Measurements from ENCODE around the gene RSAD1. TPM values are rescaled to one million over a fixed set of nuclear protein-coding genes. Genes with fewer than 3 reads are reported as not detected.
"Not testable (repeated sequence)": the region's sequence is repeated elsewhere in the genome, so short reads cannot be mapped to it uniquely, and the experiment has no call there.

Gene RSAD1
- total RNA-seq, 2 experiments from 2014 or later: 44.6 to 44.7 TPM

GRCh38 chr17:50472286-50472685 is 6.4 kb upstream of the RSAD1 start:
- peaks cover 9% of the 10 kb centered on the region for H3K4me1 Mint-ChIP-seq (ENCODE audit: low read depth)
- Histone ChIP-seq H3K36me3 (ENCODE audit: insufficient read depth, low read length) (no peaks in the 10 kb centered on the region), H3K27me3 (ENCODE audit: control insufficient read depth in 1 of 2, insufficient read depth in 2 of 2, low read length in 2 of 2) (peaks cover 22% of the 10 kb centered on the region in 2 experiments), H3K4me1 (ENCODE audit: insufficient read depth, low read length) (peaks cover 17% of the 10 kb centered on the region), H3K4me3 (ENCODE audit: low read length) (no peak overlapping the region), H3K27ac (ENCODE audit: low read depth in 1 of 2, low read length in 2 of 2) (no peak overlapping the region), H3K9me3 (ENCODE audit: control insufficient read depth in 1 of 2, insufficient read depth in 1 of 2, low read length in 2 of 2) (peaks cover 0 to 18% of the 10 kb centered on the region in 2 experiments)
- ChIA-PET CTCF (no interaction called here), POLR2A (no interaction called here)
- H3K9me3 Mint-ChIP-seq: no peaks in the 10 kb centered on the region
- ATAC-seq (ENCODE audit: poor library complexity): no peak
- H3K27me3 Mint-ChIP-seq: peaks cover 23% of the 10 kb centered on the region
- no peak overlapping the region for H3K27ac Mint-ChIP-seq
- H3K4me3 Mint-ChIP-seq: no peak overlapping the region
- no peak for TF ChIP-seq CTCF (IDR thresholded peaks at IDR 0.05)
- intact Hi-C loops (cut with DNase I, micrococcal nuclease): no loop called here
- DNase-seq: no peak
- no peaks in the 10 kb centered on the region for H3K36me3 Mint-ChIP-seq (ENCODE audit: low read depth)

- H3K4me3 ChIP-seq (ENCODE audit: low read length); H3K9me3 Mint-ChIP-seq; H3K27ac Mint-ChIP-seq; H3K36me3 ChIP-seq (ENCODE audit: insufficient read depth, low read length); intact Hi-C loops (cut with DNase I, micrococcal nuclease); H3K36me3 Mint-ChIP-seq (ENCODE audit: low read depth); DNase-seq; CTCF ChIA-PET; ATAC-seq (ENCODE audit: poor library complexity); H3K4me3 Mint-ChIP-seq; H3K27ac ChIP-seq (ENCODE audit: low read depth in 1 of 2, low read length in 2 of 2); POLR2A ChIA-PET; H3K4me1 Mint-ChIP-seq (ENCODE audit: low read depth): not testable (repeated sequence)
- peaks cover 18% of the 10 kb centered on the region for H3K27me3 Mint-ChIP-seq
- H3K9me3 ChIP-seq (ENCODE audit: control insufficient read depth in 1 of 2, insufficient read depth in 1 of 2, low read length in 2 of 2): peaks cover 0 to 17% of the 10 kb centered on the region in 2 experiments
- H3K27me3 ChIP-seq (ENCODE audit: control insufficient read depth in 1 of 2, insufficient read depth in 2 of 2, low read length in 2 of 2): peaks cover 18 to 19% of the 10 kb centered on the region in 2 experiments
- peaks cover 20% of the 10 kb centered on the region for H3K4me1 ChIP-seq (ENCODE audit: insufficient read depth, low read length)
Measured at GRCh38 chr17:50472761-50473161, 5.9 kb upstream of the RSAD1 start.

GRCh38 chr17:50473901-50474300 is 4.8 kb upstream of the RSAD1 start:
- DNase-seq (no peak), ATAC-seq (ENCODE audit: poor library complexity) (no peak)
- no peak overlapping the region for H3K27ac Mint-ChIP-seq
- no peak overlapping the region for H3K4me3 ChIP-seq (ENCODE audit: low read length)
- ChIA-PET CTCF (no interaction called here), POLR2A (no interaction called here)
- peaks cover 10 to 12% of the 10 kb centered on the region in 2 experiments for H3K27me3 ChIP-seq (ENCODE audit: control insufficient read depth in 1 of 2, insufficient read depth in 2 of 2, low read length in 2 of 2)
- peaks cover 19% of the 10 kb centered on the region for H3K4me1 ChIP-seq (ENCODE audit: insufficient read depth, low read length)
- H3K9me3 Mint-ChIP-seq: no peaks in the 10 kb centered on the region
- H3K4me1 Mint-ChIP-seq (ENCODE audit: low read depth): peaks cover 5% of the 10 kb centered on the region
- no peak overlapping the region for H3K27ac ChIP-seq (ENCODE audit: low read depth in 1 of 2, low read length in 2 of 2)
- intact Hi-C loops (cut with DNase I, micrococcal nuclease): no loop called here
- no peak overlapping the region for H3K4me3 Mint-ChIP-seq
- peaks cover 0 to 8% of the 10 kb centered on the region in 2 experiments for H3K9me3 ChIP-seq (ENCODE audit: control insufficient read depth in 1 of 2, insufficient read depth in 1 of 2, low read length in 2 of 2)
- H3K36me3 Mint-ChIP-seq (ENCODE audit: low read depth): no peaks in the 10 kb centered on the region
- no peak for TF ChIP-seq CTCF (IDR thresholded peaks at IDR 0.05)
- no peaks in the 10 kb centered on the region for H3K36me3 ChIP-seq (ENCODE audit: insufficient read depth, low read length)
- H3K27me3 Mint-ChIP-seq: peaks cover 9% of the 10 kb centered on the region

GRCh38 chr17:50474523-50474922 is 4.1 kb upstream of the RSAD1 start:
- Mint-ChIP-seq H3K27ac (no peak overlapping the region), H3K27me3 (peaks cover 9% of the 10 kb centered on the region), H3K4me1 (ENCODE audit: low read depth) (peaks cover 10% of the 10 kb centered on the region), H3K4me3 (no peak overlapping the region), H3K9me3 (no peaks in the 10 kb centered on the region), H3K36me3 (ENCODE audit: low read depth) (peaks cover 5% of the 10 kb centered on the region)
- POLR2A ChIA-PET: no interaction called here
- Histone ChIP-seq H3K36me3 (ENCODE audit: insufficient read depth, low read length) (no peaks in the 10 kb centered on the region), H3K9me3 (ENCODE audit: control insufficient read depth in 1 of 2, insufficient read depth in 1 of 2, low read length in 2 of 2) (peaks cover 0 to 3% of the 10 kb centered on the region in 2 experiments), H3K27me3 (ENCODE audit: control insufficient read depth in 1 of 2, insufficient read depth in 2 of 2, low read length in 2 of 2) (peaks cover 4 to 5% of the 10 kb centered on the region in 2 experiments), H3K4me3 (ENCODE audit: low read length) (no peak overlapping the region), H3K4me1 (ENCODE audit: insufficient read depth, low read length) (peaks cover 14% of the 10 kb centered on the region), H3K27ac (ENCODE audit: low read depth in 1 of 2, low read length in 2 of 2) (no peak overlapping the region)
- no peak for TF ChIP-seq CTCF (IDR thresholded peaks at IDR 0.05)
- ATAC-seq (ENCODE audit: poor library complexity): no peak
- CTCF ChIA-PET: no interaction called here
- intact Hi-C loops (cut with DNase I, micrococcal nuclease): no loop called here
- no peak for DNase-seq
